H1 (cell line): ENCODE results near the gene CDK4. TPM values are rescaled to one million over a fixed set of nuclear protein-coding genes. Genes with fewer than 3 reads are reported as not detected.

ENCODE experiments used
- CTCF ChIA-PET: fragments of 300-600 bp; sonication (Branson Sonifier 250); formaldehyde crosslinking; loops from one replicate; lab custom pipeline; 2021; ENCODE audit not compliant: partially characterized antibody; lab: Charles Lee
- POLR2A ChIA-PET: fragments of 300-600 bp; sonication (Branson Sonifier 250); formaldehyde crosslinking; loops from one replicate; lab custom pipeline; 2021; ENCODE audit warnings: inconsistent platforms; ENCODE audit not compliant: partially characterized antibody; lab: Charles Lee
- DNase-seq, 2 experiments: peaks; one replicate each; pipeline versions ENCODE4 v3.0.0 to v3.0.0-alpha.2; 2010 to 2022; ENCODE audit warnings: low spot score in 2 of 2, low read depth in 1 of 2, mixed read lengths in 1 of 2
- FAIRE-seq: peaks from 2 replicates; lab custom pipeline; 2011; peaks lifted over from hg19 to GRCh38; lab: Jason Lieb, UNC
- H2AFZ ChIP-seq: 2 replicates; pipeline ENCODE4 v1.8.1; 2012; ENCODE audit warnings: low read length, inconsistent platforms
- H2AK5ac ChIP-seq: 2 replicates; pipeline ENCODE4 v1.6.1; 2013; ENCODE audit warnings: low read depth, low read length
- H2BK120ac ChIP-seq: replicated peaks from 2 replicates; pipeline ENCODE3; 2013; ENCODE audit warnings: low read depth, low read length, inconsistent platforms
- H2BK12ac ChIP-seq: 2 replicates; pipeline ENCODE4 v1.6.1; 2013; ENCODE audit warnings: low read depth, low read length
- H2BK15ac ChIP-seq: 2 replicates; pipeline ENCODE4 v1.6.1; 2013; ENCODE audit warnings: low read length
- H2BK20ac ChIP-seq: 2 replicates; pipeline ENCODE4 v1.6.1; 2013; ENCODE audit warnings: low read length
- H2BK5ac ChIP-seq: 2 replicates; pipeline ENCODE4 v1.6.1; 2013; ENCODE audit warnings: low read depth, low read length
- H3K14ac ChIP-seq: 2 replicates; pipeline ENCODE4 v1.6.1; 2013; ENCODE audit warnings: inconsistent platforms; ENCODE audit not compliant: insufficient read length
- H3K18ac ChIP-seq: 2 replicates; pipeline ENCODE4 v1.6.1; 2013; ENCODE audit warnings: low read length; ENCODE audit errors: extremely low read depth
- H3K23ac ChIP-seq: 2 replicates; pipeline ENCODE4 v1.6.1; 2013; ENCODE audit warnings: inconsistent platforms; ENCODE audit not compliant: insufficient read length
- H3K23me2 ChIP-seq: 2 replicates; pipeline ENCODE4 v1.6.1; 2013; ENCODE audit warnings: low read depth, low read length
- H3K27ac ChIP-seq: 2 replicates; pipeline ENCODE4 v1.6.1; 2011; ENCODE audit warnings: low read depth, low read length, inconsistent platforms
- H3K27me3 ChIP-seq, 4 experiments: replicated peaks in 1 of 4; 1 replicate in 1 of 4; 2 replicates in 3 of 4; pipeline versions ENCODE4 v1.6.1 to v1.8.1; 2011 to 2013; ENCODE audit warnings: low read length in 3 of 4, mild to moderate bottlenecking in 3 of 4, inconsistent platforms in 2 of 4, mixed read lengths in 2 of 4, moderate library complexity in 1 of 4; ENCODE audit not compliant: control insufficient read depth in 3 of 4, insufficient read depth in 3 of 4; ENCODE audit errors: extremely low read depth in 1 of 4
- H3K36me3 ChIP-seq, 4 experiments: 2 replicates each; pipeline versions ENCODE4 v1.6.1 to v1.8.1; 2011 to 2013; ENCODE audit warnings: mild to moderate bottlenecking in 4 of 4, low read length in 3 of 4, moderate library complexity in 2 of 4, control low read depth in 1 of 4, inconsistent platforms in 1 of 4; ENCODE audit not compliant: insufficient read depth in 4 of 4, control insufficient read depth in 2 of 4
- H3K4ac ChIP-seq: replicated peaks from 2 replicates; pipeline ENCODE3; 2013; ENCODE audit warnings: low read length, low read depth, mixed read lengths, inconsistent platforms; ENCODE audit not compliant: insufficient read length
- H3K4me1 ChIP-seq, 4 experiments: replicated peaks in 1 of 4; 1 replicate in 1 of 4; 2 replicates in 3 of 4; pipeline versions ENCODE4 v1.6.1 to v1.8.1; 2011 to 2013; ENCODE audit warnings: low read length in 3 of 4, inconsistent platforms in 2 of 4, mixed read lengths in 1 of 4; ENCODE audit not compliant: insufficient read depth in 4 of 4, control insufficient read depth in 3 of 4
- H3K4me2 ChIP-seq, 2 experiments: 2 replicates each; pipeline versions ENCODE4 v1.6.1 to v1.8.1; 2011 to 2013; ENCODE audit warnings: low read depth in 2 of 2, low read length in 2 of 2, control low read depth in 1 of 2, inconsistent platforms in 1 of 2, mild to moderate bottlenecking in 1 of 2; ENCODE audit not compliant: insufficient read depth in 1 of 2
- H3K4me3 ChIP-seq, 4 experiments: fragments of 200-600, 300-600 bp in 1 of 4; sonication (generic), shearing (Covaris generic), sonication (Bioruptor Twin) in 1 of 4; 2 replicates each; pipeline versions ENCODE4 v1.5.1 to v1.8.1; 2011 to 2016; ENCODE audit warnings: low read length in 4 of 4, low read depth in 3 of 4, control low read depth in 2 of 4, inconsistent platforms in 2 of 4, mild to moderate bottlenecking in 2 of 4, mixed read lengths in 1 of 4, moderate library complexity in 1 of 4; ENCODE audit not compliant: insufficient read depth in 2 of 4; ENCODE audit errors: extremely low read depth in 1 of 4
- H3K56ac ChIP-seq: replicated peaks from 2 replicates; pipeline ENCODE3; 2013; ENCODE audit warnings: low read depth, mild to moderate bottlenecking, mixed read lengths, low read length, inconsistent platforms; ENCODE audit not compliant: insufficient read length
- H3K79me1 ChIP-seq: 2 replicates; pipeline ENCODE4 v1.6.1; 2013; ENCODE audit warnings: low read depth, low read length, control low read depth
- H3K79me2 ChIP-seq, 2 experiments: 2 replicates each; pipeline versions ENCODE4 v1.6.1 to v1.8.1; 2012 to 2013; ENCODE audit warnings: low read length in 2 of 2, mild to moderate bottlenecking in 2 of 2, inconsistent platforms in 1 of 2; ENCODE audit not compliant: insufficient read depth in 2 of 2, control insufficient read depth in 1 of 2
- H3K9ac ChIP-seq, 4 experiments: replicated peaks in 1 of 4; 1 replicate in 1 of 4; 2 replicates in 3 of 4; pipeline versions ENCODE4 v1.6.1 to v1.8.1; 2011 to 2013; ENCODE audit warnings: low read depth in 3 of 4, low read length in 3 of 4, control low read depth in 2 of 4, mild to moderate bottlenecking in 2 of 4, moderate library complexity in 2 of 4, inconsistent platforms in 1 of 4; ENCODE audit errors: extremely low read depth in 1 of 4
- H3K9me3 ChIP-seq, 2 experiments: 2 replicates each; pipeline versions ENCODE4 v1.6.1 to v1.8.1; 2012 to 2013; ENCODE audit warnings: mild to moderate bottlenecking in 2 of 2, moderate library complexity in 2 of 2, control low read depth in 1 of 2, inconsistent platforms in 1 of 2, low read depth in 1 of 2, low read length in 1 of 2, mixed read lengths in 1 of 2; ENCODE audit not compliant: insufficient read depth in 2 of 2
- H4K20me1 ChIP-seq, 2 experiments: replicated peaks in 1 of 2; 2 replicates each; pipeline versions ENCODE3 to v1.8.1; 2011 to 2013; ENCODE audit warnings: inconsistent platforms in 2 of 2, low read length in 2 of 2, mild to moderate bottlenecking in 1 of 2; ENCODE audit not compliant: insufficient read depth in 2 of 2, control insufficient read depth in 1 of 2
- H4K5ac ChIP-seq: 2 replicates; pipeline ENCODE4 v1.6.1; 2013; ENCODE audit warnings: low read length, low read depth, mixed read lengths, inconsistent platforms; ENCODE audit not compliant: insufficient read length
- H4K8ac ChIP-seq: 2 replicates; pipeline ENCODE4 v1.8.0; 2013; ENCODE audit warnings: mild to moderate bottlenecking, moderate library complexity, low read length, inconsistent platforms; ENCODE audit not compliant: insufficient read depth; ENCODE audit errors: extremely low read depth
- H4K91ac ChIP-seq: replicated peaks from 2 replicates; pipeline ENCODE3; 2013; ENCODE audit warnings: low read length, mixed read lengths, inconsistent platforms; ENCODE audit not compliant: insufficient read length
- CEBPB ChIP-seq: IDR thresholded peaks from 2 replicates; pipeline ENCODE4 v1.6.1; 2012; ENCODE audit warnings: low read depth, low read length
- CHD2 ChIP-seq: IDR thresholded peaks from 2 replicates; pipeline ENCODE4 v1.6.1; 2012; ENCODE audit warnings: low read length, improper control_type of control experiment
- CREB1 ChIP-seq: IDR thresholded peaks from 2 replicates; pipeline ENCODE4 v1.6.1; 2012; ENCODE audit warnings: inconsistent platforms
- JUN ChIP-seq: IDR thresholded peaks from 2 replicates; pipeline ENCODE4 v1.6.1; 2011; ENCODE audit warnings: low read depth, mild to moderate bottlenecking, improper control_type of control experiment, low read length
- POLR2AphosphoS5 ChIP-seq: IDR thresholded peaks from 2 replicates; pipeline ENCODE4 v1.6.1; 2011; ENCODE audit warnings: low read depth, low read length
- RBBP5 ChIP-seq: IDR thresholded peaks from 2 replicates; pipeline ENCODE4 v1.7.1; 2012; ENCODE audit warnings: low read depth, mild to moderate bottlenecking, inconsistent platforms, low read length, moderate library complexity, borderline replicate concordance
- SIN3A ChIP-seq, 2 experiments: IDR thresholded peaks in 1 of 2; conservative IDR thresholded peaks in 1 of 2; 2 replicates each; pipeline ENCODE4 v1.6.1; 2011 to 2012; ENCODE audit warnings: low read length in 2 of 2, improper control_type of control experiment in 1 of 2, low read depth in 1 of 2, mild to moderate bottlenecking in 1 of 2
- WGBS, 2 experiments: shearing (Covaris generic) in 1 of 2; methylation state at CpG; one replicate each; pipeline versions ENCODE4 v1.1.6 to v1.1.7; 2013 to 2015; ENCODE audit warnings: low lambda C conversion rate in 2 of 2, mixed read lengths in 2 of 2, inconsistent platforms in 1 of 2, low coverage in 1 of 2, missing lambda C conversion rate in 1 of 2; ENCODE audit not compliant: insufficient replicate concordance in 2 of 2, insufficient coverage in 1 of 2, insufficient read length in 1 of 2; ENCODE audit errors: extremely low coverage in 1 of 2, missing lambda C conversion rate in 1 of 2; 5-methylcytosine and 5-hydroxymethylcytosine counted together
- polyA plus RNA-seq, 7 experiments: library from polyadenylated mRNA; depleted of rRNA in 3 of 7; stranded (reverse) in 5 of 7; unstranded in 2 of 7; fragments of >200 nt in 5 of 7; fragments of 200-250 nt in 2 of 7; gene quantifications; 1 replicate in 5 of 7; 2 replicates in 1 of 7; 4 replicates in 1 of 7; pipeline versions ENCODE4 v1.2.1 to v1.2.3, GENCODE V29; 2011 to 2013; ENCODE audit warnings: missing spikeins in 2 of 7, mixed read lengths in 2 of 7
- total RNA-seq: library from RNA; stranded (reverse); fragmentation: NEBNext Ultra II Directional; extraction: Animal tissue kit (Norgen Biotek cat#: 25700); gene quantifications from 2 replicates; pipeline ENCODE4 v1.2.1, GENCODE V29; 2021
- TF ChIP-seq, protein P1 (sequence below): IDR thresholded peaks from 2 replicates; pipeline ENCODE4 v1.6.1; 2012; ENCODE audit warnings: low read length, inconsistent platforms

CDK4 gene
- total and polyA plus RNA-seq, 2 of the 8 experiments (the other 6 are each of a cell fraction or from before 2014, with no cell fraction given): 174 to 368 TPM

DNA sequence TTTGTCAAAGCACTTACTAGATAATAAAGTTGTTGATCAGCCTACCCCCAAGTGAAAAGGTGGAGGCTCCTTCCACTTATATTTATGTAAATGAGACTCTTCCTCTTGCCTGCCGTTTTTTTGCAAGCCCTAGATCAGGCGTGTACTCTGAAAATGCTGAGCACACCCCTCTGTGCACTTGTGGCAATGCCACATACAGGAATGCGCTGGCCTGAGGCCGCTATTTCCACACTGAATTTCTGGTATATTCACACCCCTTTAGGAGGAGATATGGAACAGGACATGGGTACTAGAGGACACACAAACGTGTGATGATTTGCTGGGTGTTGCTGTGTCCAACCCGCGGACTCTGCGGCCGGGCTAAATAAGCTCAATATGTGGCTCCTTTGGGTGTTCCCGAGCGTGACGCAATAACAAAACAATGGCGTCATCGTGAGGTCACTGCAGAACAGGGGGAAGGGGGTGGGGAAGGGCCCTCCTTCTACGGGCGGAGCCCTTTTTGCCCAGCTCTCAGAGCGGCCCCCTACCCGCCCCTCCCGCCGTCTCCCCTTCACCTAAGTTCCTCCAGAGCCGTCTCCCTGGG is 7.8 kb downstream of the CDK4 start:
- CTCF ChIA-PET: interaction anchor here (1.0 to 2.0 kb wide), 7 partner anchors 9 to 160 kb away, joined by 3 to 7 read pairs (median 5); no protein-coding TSS in a partner anchor
- no peak for FAIRE-seq
- H3K36me3 ChIP-seq: peaks cover 15 to 33% (median 27%) of the 10 kb centered on the region in 4 experiments
- H3K79me2 ChIP-seq: no peaks in the 10 kb centered on the region
- peak in 1 of 2 experiments; percentile 78 for DNase-seq
- peak overlapping the region; percentile 25; the same call in 1 of the 2 replicates for H2AK5ac ChIP-seq
- H3K4me1 ChIP-seq: peaks cover 0 to 11% (median 5%) of the 10 kb centered on the region in 4 experiments; a peak in 5 of 7 replicates
- H2BK5ac ChIP-seq: peak overlapping the region; percentile 76; the same call in 1 of the 2 replicates
- H3K9ac ChIP-seq: peak overlapping the region in 3 of 4 experiments; percentile 5 to 86 (median 83); a peak in 4 of 7 replicates
- H3K9me3 ChIP-seq: no peaks in the 10 kb centered on the region
- H3K23me2 ChIP-seq: peaks cover 4% of the 10 kb centered on the region
- H4K8ac ChIP-seq: peak overlapping the region; percentile 66; the same call in 1 of the 2 replicates
- H3K18ac ChIP-seq: no peak overlapping the region
- H3K4ac ChIP-seq: no peak overlapping the region
- no peak overlapping the region for H2BK120ac ChIP-seq
- H2BK20ac ChIP-seq: no peak overlapping the region
- H2BK15ac ChIP-seq: no peak overlapping the region
- H2BK12ac ChIP-seq: peak overlapping the region; percentile 92; the same call in 1 of the 2 replicates
- no peak overlapping the region for H3K23ac ChIP-seq
- H4K20me1 ChIP-seq: peaks cover 0 to 2% of the 10 kb centered on the region in 2 experiments
- peak overlapping the region; percentile 89 for H3K27ac ChIP-seq
- no peak overlapping the region for H3K14ac ChIP-seq
- H3K79me1 ChIP-seq: peaks cover 6% of the 10 kb centered on the region
- H4K5ac ChIP-seq: no peak overlapping the region
- H3K27me3 ChIP-seq: peaks cover 12 to 27% (median 24%) of the 10 kb centered on the region in 4 experiments
- H3K56ac ChIP-seq: no peak overlapping the region
- H4K91ac ChIP-seq: no peak overlapping the region
- POLR2A ChIA-PET: interaction anchor here (0.9 to 4.4 kb wide), 26 partner anchors 8 to 515 kb away, joined by 3 to 35 read pairs (median 5); partner anchors contain the start of genes ARHGEF25, CYP27B1, DCTN2 and EEF1AKMT3
- WGBS, 2 experiments: 32% methylated on average over 19 of the region's 21 CpGs; no CpG with 5 or more reads in 1 of the 2 experiments
- TF ChIP-seq, protein P1, sequence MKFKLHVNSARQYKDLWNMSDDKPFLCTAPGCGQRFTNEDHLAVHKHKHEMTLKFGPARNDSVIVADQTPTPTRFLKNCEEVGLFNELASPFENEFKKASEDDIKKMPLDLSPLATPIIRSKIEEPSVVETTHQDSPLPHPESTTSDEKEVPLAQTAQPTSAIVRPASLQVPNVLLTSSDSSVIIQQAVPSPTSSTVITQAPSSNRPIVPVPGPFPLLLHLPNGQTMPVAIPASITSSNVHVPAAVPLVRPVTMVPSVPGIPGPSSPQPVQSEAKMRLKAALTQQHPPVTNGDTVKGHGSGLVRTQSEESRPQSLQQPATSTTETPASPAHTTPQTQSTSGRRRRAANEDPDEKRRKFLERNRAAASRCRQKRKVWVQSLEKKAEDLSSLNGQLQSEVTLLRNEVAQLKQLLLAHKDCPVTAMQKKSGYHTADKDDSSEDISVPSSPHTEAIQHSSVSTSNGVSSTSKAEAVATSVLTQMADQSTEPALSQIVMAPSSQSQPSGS: no peak; the same call in 1 of the 2 replicates
- TF ChIP-seq CREB1 (peak; percentile 98), SIN3A (conservative IDR thresholded peaks at IDR 0.05 in 1 of 2, IDR thresholded peaks at IDR 0.05 in 1 of 2; ENCODE audit: low read depth in 1 of 2, low read length in 2 of 2) (no peak), CHD2 (peak; percentile 4; the same call in 1 of the 2 replicates), CEBPB (peak; percentile 86; the same call in 1 of the 2 replicates), RBBP5 (no peak; the same call in 1 of the 2 replicates), JUN (0 out of 2 replicates have a peak, but pooled peaks have one; percentile 5), POLR2AphosphoS5 (peak; percentile 37; the same call in 1 of the 2 replicates)
- H3K4me3 ChIP-seq: peak overlapping the region; percentile 66 to 85 (median 74)
- peak overlapping the region; percentile 91 to 97 for H3K4me2 ChIP-seq
- H2AFZ ChIP-seq: peak overlapping the region; percentile 31; the same call in 1 of the 2 replicates
